SH-SY5Y (cell line): Measurements from ENCODE around the gene MVB12A.

Source experiments
- GATA2 ChIP-seq: IDR thresholded peaks from 2 replicates; pipeline ENCODE4 v1.6.1; 2011; ENCODE audit warnings: mild to moderate bottlenecking, low read depth, low read length
- GATA3 ChIP-seq: IDR thresholded peaks from 2 replicates; pipeline ENCODE4 v1.6.1; 2011; ENCODE audit warnings: low read depth, mild to moderate bottlenecking, low read length, moderate library complexity

The MVB12A gene

DNA sequence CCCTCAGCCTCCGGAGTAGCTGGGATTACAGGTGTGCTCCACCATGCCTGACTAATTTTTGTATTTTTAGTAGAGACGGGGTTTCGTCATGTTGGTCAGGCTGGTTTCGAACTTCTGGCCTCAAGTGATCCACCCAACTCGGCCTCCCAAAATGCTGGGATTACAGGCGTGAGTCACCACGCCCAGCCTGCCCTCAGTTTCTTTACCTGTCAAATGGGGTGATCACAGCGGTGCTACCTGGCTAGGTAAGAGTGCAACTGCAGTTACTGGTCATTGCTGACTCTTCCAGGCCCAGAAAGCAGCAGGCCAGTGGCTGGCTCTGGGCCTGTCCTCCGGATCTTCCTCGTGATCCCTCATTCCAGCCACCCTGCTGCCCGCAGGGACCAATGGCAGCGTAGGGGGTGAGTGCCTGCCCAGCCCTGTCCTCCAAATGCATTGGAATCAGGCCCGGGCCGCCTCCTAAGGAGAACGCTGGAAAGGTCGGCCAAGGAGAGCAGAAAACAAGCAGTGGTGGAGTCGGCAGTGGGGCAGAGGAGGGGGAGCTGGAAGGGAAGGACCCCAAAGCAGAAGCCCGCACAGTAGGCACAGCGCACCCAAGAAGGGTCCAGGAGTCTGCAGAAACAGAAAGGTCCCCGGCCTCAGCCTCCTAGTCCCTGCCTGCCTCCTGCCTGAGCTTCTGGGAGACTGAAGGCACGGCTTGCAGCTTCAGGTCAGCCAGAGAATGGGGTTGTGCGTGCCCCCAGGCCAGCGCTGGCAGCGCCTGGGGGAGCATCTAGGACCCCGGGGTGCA is 48.6 kb downstream of the MVB12A start:
- TF ChIP-seq GATA3 = no peak
- no peak for TF ChIP-seq GATA2

- no peak for TF ChIP-seq GATA3
- no peak for TF ChIP-seq GATA2
These were observed 49.2 kb downstream of the MVB12A start for GRCh38 chr19:17469092-17469480.

DNA sequence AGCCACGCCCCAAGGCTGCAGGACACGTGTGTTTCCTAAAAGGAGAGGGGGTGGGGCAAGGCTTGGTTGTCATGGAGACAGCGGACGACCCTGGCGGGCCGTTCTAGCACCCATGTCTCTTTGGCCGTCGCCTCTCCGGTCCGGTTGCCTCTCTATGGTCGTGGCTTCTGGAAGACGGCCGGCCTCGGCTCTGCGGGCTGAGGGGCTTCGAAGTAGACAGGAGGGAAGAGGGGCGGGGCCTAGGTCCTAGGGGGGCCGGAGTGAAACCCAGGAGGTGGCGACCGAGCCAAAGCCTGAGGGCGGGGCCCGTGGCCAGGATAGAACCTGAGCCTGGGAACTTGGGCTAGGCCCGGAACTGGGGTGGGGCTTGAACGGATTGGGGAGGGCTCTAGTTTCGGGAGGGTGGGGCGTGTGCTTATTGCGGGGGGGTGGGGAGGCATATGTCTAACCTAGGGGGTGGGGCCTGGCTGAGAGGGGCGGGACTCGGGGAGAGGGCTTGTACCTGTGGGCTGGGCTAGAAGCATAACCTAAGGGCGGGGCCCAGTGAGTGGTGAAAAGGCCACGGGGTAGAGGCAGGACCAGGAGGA is 49.7 kb downstream of the MVB12A start:
- TF ChIP-seq GATA2 (no peak), GATA3 (no peak)

DNA sequence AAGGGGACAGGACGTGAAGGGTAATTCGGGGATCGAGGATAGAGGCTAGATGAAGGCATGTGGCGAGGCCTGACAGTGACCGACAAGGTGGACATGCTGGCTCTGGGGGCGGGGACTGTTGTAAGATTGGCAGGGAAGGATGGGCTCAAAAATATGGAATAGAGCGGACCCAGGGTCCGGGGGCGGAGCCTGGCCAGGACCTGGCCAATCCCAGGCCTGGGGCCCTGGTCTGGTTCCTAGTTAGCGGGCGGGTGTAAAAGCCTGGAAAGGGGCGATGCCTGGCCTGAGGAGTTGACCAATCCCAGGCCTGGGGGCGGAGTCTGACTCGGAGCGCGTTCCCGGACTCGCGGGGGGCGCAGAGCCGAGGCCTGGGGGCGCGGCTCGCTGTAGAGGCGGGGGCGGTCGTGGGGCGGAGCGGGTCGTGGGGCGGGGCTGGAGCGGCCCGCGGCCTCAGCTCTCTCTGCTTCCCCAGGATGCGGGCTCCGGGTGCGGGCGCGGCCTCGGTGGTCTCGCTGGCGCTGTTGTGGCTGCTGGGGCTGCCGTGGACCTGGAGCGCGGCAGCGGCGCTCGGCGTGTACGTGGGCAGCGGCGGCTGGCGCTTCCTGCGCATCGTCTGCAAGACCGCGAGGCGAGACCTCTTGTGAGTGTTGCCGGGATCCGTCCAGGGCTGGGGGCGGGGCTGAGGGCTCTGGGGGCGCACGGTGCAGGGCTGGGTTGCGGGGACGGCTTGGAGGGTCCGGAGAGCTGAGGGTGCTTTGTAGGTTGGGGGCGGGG is 50.4 kb downstream of the MVB12A start, which contains the start of gene SLC27A1:
TSS of gene SLC27A1 (plus strand) at position 457 of the 774 bp plus-strand sequence. CDS start at position 474, 17 bp downstream.
- no peak for TF ChIP-seq GATA3

- TF ChIP-seq GATA3 = no peak
- no peak for TF ChIP-seq GATA2
These were observed 51.7 kb downstream of the MVB12A start for GRCh38 chr19:17471410-17472125.

GRCh38 chr19:17473041-17473440 is 53.2 kb downstream of the MVB12A start:
- TF ChIP-seq GATA2 (no peak), GATA3 (no peak)
